ENCODE results near the gene SPNS3.

DNA sequence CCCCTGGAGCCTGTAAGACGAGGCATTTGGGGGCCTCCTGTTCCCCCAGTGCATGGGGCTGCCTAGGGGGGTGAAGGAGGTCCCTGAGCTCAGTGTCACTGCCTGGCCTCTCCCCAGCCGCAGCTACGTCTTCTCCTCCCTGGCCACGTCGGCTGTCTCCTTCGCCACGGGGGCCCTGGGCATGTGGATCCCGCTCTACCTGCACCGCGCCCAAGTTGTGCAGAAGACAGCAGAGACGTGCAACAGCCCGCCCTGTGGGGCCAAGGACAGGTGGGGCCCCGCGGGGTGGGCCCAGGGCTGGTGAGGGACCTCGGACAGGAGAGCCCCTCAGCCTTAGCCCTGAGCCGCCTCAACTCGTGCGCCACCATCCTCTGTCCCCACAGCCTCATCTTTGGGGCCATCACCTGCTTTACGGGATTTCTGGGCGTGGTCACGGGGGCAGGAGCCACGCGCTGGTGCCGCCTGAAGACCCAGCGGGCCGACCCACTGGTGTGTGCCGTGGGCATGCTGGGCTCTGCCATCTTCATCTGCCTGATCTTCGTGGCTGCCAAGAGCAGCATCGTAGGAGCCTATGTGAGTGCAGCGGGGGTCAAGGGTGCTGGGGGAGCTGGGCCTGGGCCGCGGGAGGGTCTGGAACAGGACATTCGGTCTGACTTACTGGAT, 99.3 kb downstream of the SPNS3 start:
- TF ChIP-seq, protein P1, sequence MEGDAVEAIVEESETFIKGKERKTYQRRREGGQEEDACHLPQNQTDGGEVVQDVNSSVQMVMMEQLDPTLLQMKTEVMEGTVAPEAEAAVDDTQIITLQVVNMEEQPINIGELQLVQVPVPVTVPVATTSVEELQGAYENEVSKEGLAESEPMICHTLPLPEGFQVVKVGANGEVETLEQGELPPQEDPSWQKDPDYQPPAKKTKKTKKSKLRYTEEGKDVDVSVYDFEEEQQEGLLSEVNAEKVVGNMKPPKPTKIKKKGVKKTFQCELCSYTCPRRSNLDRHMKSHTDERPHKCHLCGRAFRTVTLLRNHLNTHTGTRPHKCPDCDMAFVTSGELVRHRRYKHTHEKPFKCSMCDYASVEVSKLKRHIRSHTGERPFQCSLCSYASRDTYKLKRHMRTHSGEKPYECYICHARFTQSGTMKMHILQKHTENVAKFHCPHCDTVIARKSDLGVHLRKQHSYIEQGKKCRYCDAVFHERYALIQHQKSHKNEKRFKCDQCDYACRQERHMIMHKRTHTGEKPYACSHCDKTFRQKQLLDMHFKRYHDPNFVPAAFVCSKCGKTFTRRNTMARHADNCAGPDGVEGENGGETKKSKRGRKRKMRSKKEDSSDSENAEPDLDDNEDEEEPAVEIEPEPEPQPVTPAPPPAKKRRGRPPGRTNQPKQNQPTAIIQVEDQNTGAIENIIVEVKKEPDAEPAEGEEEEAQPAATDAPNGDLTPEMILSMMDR (IDR thresholded peaks at IDR 0.05): no peak
- TF ChIP-seq POLR2A (IDR thresholded peaks at IDR 0.05) (no peak), POLR2AphosphoS5 (IDR thresholded peaks at IDR 0.05) (no peak)

Measured in gastroesophageal sphincter (tissue), 3 donors.